GM12878 (cell line): ENCODE data around the gene DCDC1. TPM values are rescaled to one million over a fixed set of nuclear protein-coding genes. Genes with fewer than 3 reads are reported as not detected.
A peak's percentile ranks its signal among the peaks of the same experiment; 100 is the strongest.

Source experiments
- ATAC-seq: fragments of 200-7000 bp; cut with Tn5 transposase; 3 replicates; pipeline ENCODE4 v1.9.1; 2020; ENCODE audit warnings: mild to moderate bottlenecking, moderate library complexity
- BruUV-seq: library from RNA; stranded (reverse); fragments of 400-500 nt; replicated peaks from 2 replicates; lab custom pipeline; 2021; lab: Mats Ljungman, UMichigan
- CTCF ChIA-PET: fragments of 300-600 bp; sonication (Branson Sonifier 250); formaldehyde crosslinking; extraction: SDS; loops from one replicate; lab custom pipeline; 2021; ENCODE audit warnings: inconsistent platforms; lab: Yijun Ruan, JAX
- POLR2A ChIA-PET: fragments of 350-600 bp; formaldehyde crosslinking; extraction: SDS; loops from one replicate; lab custom pipeline; 2021; ENCODE audit warnings: inconsistent platforms; lab: Charles Lee
- RAD21 ChIA-PET: fragments of 300-600 bp; sonication (Branson Sonifier 250); formaldehyde crosslinking; loops from one replicate; lab custom pipeline; 2023; ENCODE audit warnings: antibody characterized with exemption; ENCODE audit not compliant: unreplicated experiment; lab: Charles Lee
- SMC1A ChIA-PET: fragments of 300-600 bp; sonication (Branson Sonifier 250); formaldehyde crosslinking; loops from one replicate; lab custom pipeline; 2023; ENCODE audit not compliant: unreplicated experiment, uncharacterized antibody; lab: Charles Lee
- DNase-seq: peaks from one replicate; pipeline ENCODE4 v3.0.0-alpha.2; 2011; ENCODE audit warnings: low read depth, low spot score
- FAIRE-seq: peaks from 3 replicates; lab custom pipeline; 2011; peaks lifted over from hg19 to GRCh38; lab: Jason Lieb, UNC
- H2AFZ ChIP-seq: 2 replicates; pipeline ENCODE4 v1.6.0; 2011; ENCODE audit warnings: low read depth, low read length, control low read depth; ENCODE audit not compliant: control insufficient read depth
- H3K27ac ChIP-seq: 2 replicates; pipeline ENCODE4 v1.5.1; 2011; ENCODE audit warnings: control low read depth; ENCODE audit not compliant: control insufficient read depth, insufficient read depth
- H3K27me3 ChIP-seq, 2 experiments: replicated peaks in 1 of 2; 2 replicates each; pipeline versions ENCODE4 v1.6.0 to v1.6.1; 2011; ENCODE audit warnings: low read length in 1 of 2; ENCODE audit not compliant: control insufficient read depth in 2 of 2, insufficient read depth in 2 of 2
- H3K36me3 ChIP-seq, 2 experiments: 2 replicates each; pipeline ENCODE4 v1.5.1; 2011; ENCODE audit warnings: low read length in 1 of 2; ENCODE audit not compliant: control insufficient read depth in 2 of 2, insufficient read depth in 2 of 2
- H3K4me1 ChIP-seq: 2 replicates; pipeline ENCODE4 v1.6.1; 2011; ENCODE audit warnings: mild to moderate bottlenecking, low read length, moderate library complexity, mixed read lengths; ENCODE audit not compliant: control insufficient read depth, insufficient read depth
- H3K4me2 ChIP-seq: 2 replicates; pipeline ENCODE4 v1.6.0; 2011; ENCODE audit warnings: control low read depth; ENCODE audit not compliant: control insufficient read depth, insufficient read depth
- H3K4me3 ChIP-seq: fragments of 200-600 bp; sonication (generic); 2 replicates; pipeline ENCODE4 v1.5.1; 2016
- H3K79me2 ChIP-seq: 2 replicates; pipeline ENCODE4 v1.6.0; 2011; ENCODE audit warnings: low read length; ENCODE audit not compliant: control insufficient read depth, insufficient read depth
- H3K9ac ChIP-seq: 2 replicates; pipeline ENCODE4 v1.8.0; 2011; ENCODE audit warnings: low read length, control low read depth, mixed read lengths; ENCODE audit not compliant: control insufficient read depth, insufficient read depth
- H3K9me3 ChIP-seq: replicated peaks from 3 replicates; pipeline ENCODE4 v1.5.1; 2011; ENCODE audit warnings: mild to moderate bottlenecking, low read length; ENCODE audit not compliant: control insufficient read depth, insufficient read depth
- H4K20me1 ChIP-seq: 2 replicates; pipeline ENCODE4 v1.6.0; 2011; ENCODE audit not compliant: control insufficient read depth, insufficient read depth
- EZH2 ChIP-seq: IDR thresholded peaks from 2 replicates; pipeline ENCODE4 v1.6.1; 2012; ENCODE audit warnings: low read depth, mild to moderate bottlenecking, control low read depth, inconsistent platforms, low read length, borderline replicate concordance; ENCODE audit not compliant: control insufficient read depth
- NFYB ChIP-seq: IDR thresholded peaks from 2 replicates; pipeline ENCODE4 v1.6.1; 2011; ENCODE audit warnings: low read depth, mild to moderate bottlenecking, low read length, improper control_type of control experiment, moderate library complexity; ENCODE audit not compliant: insufficient read depth
- SRF ChIP-seq, 2 experiments: IDR thresholded peaks; 2 replicates each; pipeline ENCODE4 v1.6.1; 2011; ENCODE audit warnings: low read depth in 2 of 2, low read length in 2 of 2, mild to moderate bottlenecking in 1 of 2, moderate library complexity in 1 of 2
- WGBS: methylation state at CpG from one replicate; pipeline ENCODE4 v1.1.6; 2016; ENCODE audit warnings: low lambda C conversion rate; ENCODE audit not compliant: insufficient replicate concordance, insufficient coverage; ENCODE audit errors: missing lambda C conversion rate; 5-methylcytosine and 5-hydroxymethylcytosine counted together
- in situ Hi-C: fragments of 300-500 bp; cut with MboI; formaldehyde crosslinking; loops from 9 replicates; pipeline ENCODE4 v1.14.3; 2018; ENCODE audit warnings: mixed read lengths
- intact Hi-C: fragments of 100-400 bp; cut with micrococcal nuclease; formaldehyde crosslinking; loops from one replicate; pipeline ENCODE4 v1.14.2; 2022; ENCODE audit not compliant: unreplicated experiment
- polyA plus RNA-seq, 11 experiments: library from polyadenylated mRNA; depleted of rRNA in 4 of 11; unstranded in 6 of 11; stranded (reverse) in 5 of 11; fragments of >200 nt; fragmentation: Nextera tagmentation in 4 of 11; fragmentation: Illumina TruSeq in 1 of 11; extraction: Ambion mirVana in 4 of 11; extraction: Trizol in 1 of 11; gene quantifications; 1 replicate in 1 of 11; 2 replicates in 10 of 11; pipeline versions ENCODE4 v1.2.1 to v1.2.3, GENCODE V29; 2011 to 2016; ENCODE audit warnings: inconsistent platforms in 2 of 11, missing spikeins in 2 of 11, low read depth in 1 of 11
- total RNA-seq, 4 experiments: library from RNA; depleted of rRNA in 3 of 4; stranded (reverse); fragments of >200 nt in 3 of 4; fragmentation: Illumina TruSeq in 1 of 4; extraction: Trizol in 1 of 4; gene quantifications; 2 replicates each; pipeline versions ENCODE4 v1.2.1 to v1.2.3, GENCODE V29; 2013 to 2021
- TF ChIP-seq, protein P1 (sequence below): IDR thresholded peaks from 2 replicates; pipeline ENCODE4 v1.6.1; 2011; ENCODE audit warnings: borderline replicate concordance, low read depth, mild to moderate bottlenecking, moderate library complexity, low read length; ENCODE audit not compliant: insufficient read depth, poor library complexity, severe bottlenecking

The DCDC1 gene
- total and polyA plus RNA-seq, 10 of the 15 experiments (the other 5 are each of a cell fraction or from before 2014, with no cell fraction given) = not detected

DNA sequence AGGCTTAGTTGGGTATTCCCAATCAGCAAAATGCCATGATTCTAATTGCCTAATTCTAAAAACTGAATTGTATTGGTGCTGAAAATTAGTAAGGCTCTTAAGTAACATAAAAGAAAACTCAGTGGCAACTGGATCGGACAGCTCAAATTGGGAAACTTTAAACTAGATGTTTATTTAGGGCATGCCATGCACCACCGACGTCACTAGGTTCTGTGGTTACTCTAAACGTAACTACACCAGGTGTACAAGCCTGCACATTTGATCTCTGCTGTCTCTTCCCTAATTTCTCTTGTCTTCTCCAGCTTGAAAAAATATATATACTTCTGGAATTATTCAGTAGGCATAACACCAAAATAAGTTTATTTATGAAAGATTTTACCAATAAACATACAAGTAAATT is 378.2 kb downstream of the DCDC1 start:
- Histone ChIP-seq H3K4me2 (no peak overlapping the region), H3K9ac (no peak overlapping the region), H2AFZ (no peak overlapping the region), H4K20me1 (no peaks in the 10 kb centered on the region), H3K4me1 (no peaks in the 10 kb centered on the region), H3K79me2 (no peaks in the 10 kb centered on the region), H3K4me3 (no peak overlapping the region), H3K36me3 (no peaks in the 10 kb centered on the region), H3K27ac (no peak overlapping the region), H3K27me3 (no peaks in the 10 kb centered on the region), H3K9me3 (no peaks in the 10 kb centered on the region)
- RAD21 ChIA-PET = no interaction called here
- ATAC-seq (peak; percentile 53; the same call in 2 of the 3 replicates), FAIRE-seq (no peak), DNase-seq (no peak)
- intact Hi-C loops = loop anchor here (5.0 kb wide), 1 partner anchor 49 kb away; no protein-coding TSS in a partner anchor
- SMC1A ChIA-PET = no interaction called here
- CTCF ChIA-PET = interaction anchor here (0.6 to 0.9 kb wide), 2 partner anchors 31 to 1331 kb away, joined by 3 read pairs; no protein-coding TSS in a partner anchor
- no peak for TF ChIP-seq EZH2
- TF ChIP-seq, protein P1, sequence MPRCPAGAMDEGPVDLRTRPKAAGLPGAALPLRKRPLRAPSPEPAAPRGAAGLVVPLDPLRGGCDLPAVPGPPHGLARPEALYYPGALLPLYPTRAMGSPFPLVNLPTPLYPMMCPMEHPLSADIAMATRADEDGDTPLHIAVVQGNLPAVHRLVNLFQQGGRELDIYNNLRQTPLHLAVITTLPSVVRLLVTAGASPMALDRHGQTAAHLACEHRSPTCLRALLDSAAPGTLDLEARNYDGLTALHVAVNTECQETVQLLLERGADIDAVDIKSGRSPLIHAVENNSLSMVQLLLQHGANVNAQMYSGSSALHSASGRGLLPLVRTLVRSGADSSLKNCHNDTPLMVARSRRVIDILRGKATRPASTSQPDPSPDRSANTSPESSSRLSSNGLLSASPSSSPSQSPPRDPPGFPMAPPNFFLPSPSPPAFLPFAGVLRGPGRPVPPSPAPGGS = no peak
- no peak for TF ChIP-seq SRF (IDR thresholded peaks at IDR 0.05; ENCODE audit: low read depth in 2 of 2, low read length in 2 of 2)
- TF ChIP-seq NFYB = no peak
- WGBS = 0% methylated on average over 4 of the region's 4 CpGs
- BruUV-seq = no TSS peak
- POLR2A ChIA-PET = no interaction called here
- in situ Hi-C loops = no loop called here
